GM18505 (cell line): ENCODE measurements around the gene HSP90AB1.

ENCODE experiments used
- ATAC-seq: cut with Tn5 transposase; IDR thresholded peaks from one replicate; pipeline ENCODE4 v1.9.1; 2021; ENCODE audit not compliant: unreplicated experiment
- POLR2A ChIP-seq: IDR thresholded peaks from 4 replicates; pipeline ENCODE4 v1.6.1; 2011; ENCODE audit warnings: borderline replicate concordance; ENCODE audit not compliant: insufficient read depth, insufficient read length; ENCODE audit errors: extremely low read depth

Gene HSP90AB1

DNA sequence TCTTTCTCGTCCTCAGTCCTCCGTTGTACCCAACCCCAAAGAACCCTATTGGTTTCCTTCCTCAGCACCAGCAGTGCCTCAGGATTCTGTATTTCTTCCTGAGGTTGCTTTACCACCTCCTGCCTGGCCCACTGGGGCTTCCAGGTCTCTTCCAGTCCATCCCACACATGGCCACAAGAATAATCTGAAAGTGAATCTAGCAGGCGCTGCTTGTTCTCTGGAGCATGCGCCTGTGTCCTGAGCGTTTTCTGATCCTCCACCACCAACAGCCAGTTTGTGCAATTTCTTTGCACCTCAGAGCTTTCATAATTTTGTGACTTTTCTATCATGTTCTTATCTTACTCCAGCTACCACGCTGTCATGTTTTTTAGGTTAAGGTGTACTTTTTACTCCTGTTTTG, 11.6 kb upstream of the HSP90AB1 start:
- no peak for ATAC-seq
- TF ChIP-seq POLR2A: no peak

DNA sequence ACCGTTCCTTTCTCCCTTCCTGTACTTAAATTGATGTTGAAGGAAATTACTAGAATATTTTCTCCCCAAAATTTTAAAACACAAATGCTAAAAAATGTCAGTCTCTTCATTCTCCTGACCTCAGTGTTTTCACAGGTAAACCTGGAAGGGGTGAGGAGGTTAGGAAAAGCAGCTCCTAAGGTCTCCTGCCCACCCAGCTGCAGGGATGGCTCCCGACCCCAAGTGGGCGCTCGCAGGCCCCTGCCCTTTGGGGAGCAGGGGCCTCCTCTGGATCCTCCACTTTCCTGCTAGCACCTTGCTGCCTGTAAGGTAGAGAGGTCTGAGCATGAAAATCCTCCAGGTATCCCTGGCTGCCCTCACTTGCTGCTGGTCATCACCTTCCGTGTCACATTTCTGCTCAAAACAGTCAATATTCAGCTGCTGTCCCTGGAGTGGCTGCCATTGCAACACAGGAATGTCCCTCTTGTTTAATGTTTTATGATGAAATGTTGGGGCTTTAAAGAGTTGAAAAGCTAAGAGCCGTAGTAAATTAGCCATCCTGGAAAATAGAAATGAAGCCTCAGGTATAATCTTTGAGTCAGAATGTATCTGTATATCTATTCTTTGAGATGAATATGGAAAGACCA, 10.9 kb upstream of the HSP90AB1 start:
- TF ChIP-seq POLR2A: no peak
- no peak for ATAC-seq

DNA sequence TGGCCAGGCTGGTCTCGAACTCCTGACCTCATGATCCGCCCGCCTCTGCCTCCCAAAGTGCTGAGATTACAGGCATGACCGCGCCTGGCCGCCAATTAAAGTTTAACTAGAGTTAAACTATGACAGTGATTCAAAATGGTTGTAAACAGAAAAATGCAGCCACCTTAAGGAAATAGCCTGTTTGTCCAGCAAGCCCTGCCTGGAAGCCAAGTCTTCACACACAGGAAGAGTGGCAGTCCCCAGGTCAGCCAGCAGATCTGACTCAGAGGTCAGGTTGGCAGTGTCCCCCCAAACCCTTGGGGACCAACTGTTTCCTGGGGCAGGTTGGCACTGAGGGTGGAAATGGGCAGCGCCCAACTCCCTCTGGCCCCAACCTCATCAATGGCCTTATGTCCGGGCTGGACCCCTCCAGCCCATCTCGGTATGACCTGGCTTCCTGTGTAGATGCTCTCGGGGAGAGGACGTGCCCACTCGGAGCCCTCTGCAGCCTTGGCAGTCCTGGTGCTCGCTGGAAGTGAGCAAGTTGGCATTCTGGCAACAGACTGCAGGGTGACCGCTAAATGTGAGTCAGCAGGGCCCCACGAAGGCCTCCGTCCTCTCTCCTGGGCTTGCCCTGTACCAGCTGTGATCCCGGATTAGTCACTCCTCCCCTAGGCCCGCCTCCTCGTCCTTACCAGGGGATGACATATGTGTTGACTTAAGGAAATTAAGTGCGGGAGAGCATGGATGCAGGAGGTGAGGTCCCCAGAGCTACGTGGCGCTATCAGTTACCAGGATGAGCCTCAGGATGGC, 9.7 kb upstream of the HSP90AB1 start:
- TF ChIP-seq POLR2A: no peak
- ATAC-seq: peak; percentile 30

GRCh38 chr6:44237813-44238433, 9.0 kb upstream of the HSP90AB1 start:
- peak; percentile 73 for ATAC-seq
- TF ChIP-seq POLR2A: no peak

GRCh38 chr6:44238687-44239350, 8.1 kb upstream of the HSP90AB1 start:
- no peak for ATAC-seq

DNA sequence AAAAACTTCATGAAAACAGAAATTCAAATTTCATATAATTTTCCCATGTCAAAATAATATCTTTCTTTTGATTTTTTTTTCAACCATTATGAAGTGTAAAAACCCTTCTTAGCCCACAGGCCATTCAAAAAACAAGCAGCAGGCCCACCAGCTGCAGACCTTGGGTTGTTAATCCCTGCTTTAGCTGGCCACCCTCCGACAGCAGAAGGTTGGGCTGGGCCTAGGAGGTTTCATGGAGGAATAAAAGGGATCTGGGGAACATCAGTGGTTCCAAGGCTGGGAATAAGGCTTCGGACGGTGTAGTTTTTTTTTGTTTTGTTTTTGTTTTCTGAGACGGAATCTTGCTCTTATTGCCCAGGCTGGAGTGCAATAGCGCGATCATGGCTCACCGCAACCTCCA, 3.6 kb upstream of the HSP90AB1 start:
- no peak for ATAC-seq
- TF ChIP-seq POLR2A: no peak

More at GRCh38 chr6:44238687-44239350, 8.1 kb upstream of the HSP90AB1 start:
- TF ChIP-seq POLR2A: no peak

GRCh38 chr6:44245391-44245911, 1.4 kb upstream of the HSP90AB1 start:
- no peak for TF ChIP-seq POLR2A
- ATAC-seq: no peak

DNA sequence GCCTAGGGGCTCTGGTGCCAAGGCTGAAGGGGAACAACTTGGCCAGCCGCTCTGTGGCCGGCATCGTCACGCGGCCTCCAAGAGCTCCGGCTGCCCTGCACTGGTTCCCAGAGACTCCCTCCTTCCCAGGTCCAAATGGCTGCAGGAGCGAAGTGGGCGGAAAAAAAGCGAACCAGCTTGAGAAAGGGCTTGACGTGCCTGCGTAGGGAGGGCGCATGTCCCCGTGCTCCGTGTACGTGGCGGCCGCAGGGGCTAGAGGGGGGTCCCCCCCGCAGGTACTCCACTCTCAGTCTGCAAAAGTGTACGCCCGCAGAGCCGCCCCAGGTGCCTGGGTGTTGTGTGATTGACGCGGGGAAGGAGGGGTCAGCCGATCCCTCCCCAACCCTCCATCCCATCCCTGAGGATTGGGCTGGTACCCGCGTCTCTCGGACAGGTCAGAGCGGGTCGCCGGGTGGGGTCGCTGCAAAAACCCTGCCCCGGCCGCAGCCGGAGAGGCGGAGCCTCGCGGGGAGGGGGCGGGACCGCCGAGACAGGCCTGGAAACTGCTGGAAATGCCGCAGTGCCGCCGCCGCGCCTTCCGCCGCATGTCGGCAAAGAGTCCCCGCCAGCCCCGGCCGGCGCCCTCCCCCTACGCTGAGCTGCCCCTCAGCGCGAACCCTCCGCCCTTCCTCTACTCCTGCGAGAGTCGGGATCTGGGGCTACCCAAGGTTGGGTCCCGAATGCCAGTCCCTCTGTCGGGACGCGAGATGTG, 814 bp upstream of the HSP90AB1 start:
- peak; percentile 38 for TF ChIP-seq POLR2A
- ATAC-seq: peak; percentile 50

DNA sequence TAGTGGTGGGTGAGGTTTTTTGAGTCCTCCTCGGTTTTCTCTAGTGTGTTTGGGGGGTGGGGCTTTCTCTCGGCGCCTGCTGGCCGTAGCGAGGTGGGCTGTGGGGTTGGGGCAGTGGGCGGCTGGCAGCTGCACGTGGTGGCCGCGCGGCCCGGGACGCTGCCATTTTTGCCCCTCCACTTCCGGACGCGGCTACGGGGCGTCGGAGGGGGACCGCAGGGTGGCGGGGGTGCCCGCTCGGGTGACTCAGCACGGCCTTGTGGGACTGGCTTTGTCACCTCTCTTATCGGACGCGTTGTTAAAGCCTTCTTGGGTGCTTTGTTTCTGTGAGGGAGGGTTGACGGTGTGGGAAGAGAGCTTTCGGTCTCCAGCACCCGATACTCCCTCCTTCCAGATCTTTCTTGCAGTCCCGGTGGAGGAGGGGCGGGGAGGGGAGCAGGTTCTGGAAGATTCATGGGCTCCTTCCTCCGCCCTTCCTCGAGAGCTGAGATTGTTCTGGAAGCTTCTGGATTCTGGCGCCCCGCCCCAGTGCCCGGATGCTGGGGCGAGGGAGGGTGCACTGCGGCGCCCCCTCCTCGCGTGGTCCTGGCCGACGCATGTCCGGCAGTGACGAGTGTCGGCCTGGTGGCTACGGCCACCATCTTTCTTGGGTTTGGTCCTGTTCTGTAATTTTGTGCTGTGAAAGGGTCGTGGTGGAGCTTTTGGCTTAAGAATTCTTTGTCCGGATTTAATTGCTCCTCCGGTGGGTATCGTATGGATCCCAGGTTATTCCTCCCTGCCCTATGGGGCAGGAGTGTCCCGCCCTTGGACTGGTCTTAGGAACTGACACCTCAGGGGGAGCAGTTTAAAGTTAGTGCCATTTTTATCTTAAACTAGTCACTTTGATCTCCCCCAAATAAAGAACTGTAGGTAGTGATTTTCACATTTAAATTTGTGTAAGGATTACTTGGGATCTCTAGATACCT, 719 bp downstream of the HSP90AB1 start:
- no peak for TF ChIP-seq POLR2A
- peak; percentile 28 for ATAC-seq

DNA sequence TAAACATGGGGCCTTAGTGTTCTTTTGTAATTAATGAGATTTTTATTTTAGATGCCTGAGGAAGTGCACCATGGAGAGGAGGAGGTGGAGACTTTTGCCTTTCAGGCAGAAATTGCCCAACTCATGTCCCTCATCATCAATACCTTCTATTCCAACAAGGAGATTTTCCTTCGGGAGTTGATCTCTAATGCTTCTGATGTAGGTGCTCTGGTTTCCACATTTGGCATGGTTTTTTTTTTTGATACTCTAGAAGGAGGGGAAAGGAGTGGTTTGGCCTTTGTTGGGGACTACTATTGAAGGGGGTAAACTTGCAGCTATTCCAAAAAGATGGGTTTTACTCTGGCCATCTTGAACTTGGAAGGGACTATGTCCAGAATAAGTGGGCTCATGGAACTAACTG, 1.7 kb downstream of the HSP90AB1 start:
- no peak for ATAC-seq
- TF ChIP-seq POLR2A: no peak

GRCh38 chr6:44249082-44249748, 2.3 kb downstream of the HSP90AB1 start:
- TF ChIP-seq POLR2A: peak; percentile 17
- ATAC-seq: no peak
